ENCODE data around the gene PGM1.

PGM1 gene

DNA sequence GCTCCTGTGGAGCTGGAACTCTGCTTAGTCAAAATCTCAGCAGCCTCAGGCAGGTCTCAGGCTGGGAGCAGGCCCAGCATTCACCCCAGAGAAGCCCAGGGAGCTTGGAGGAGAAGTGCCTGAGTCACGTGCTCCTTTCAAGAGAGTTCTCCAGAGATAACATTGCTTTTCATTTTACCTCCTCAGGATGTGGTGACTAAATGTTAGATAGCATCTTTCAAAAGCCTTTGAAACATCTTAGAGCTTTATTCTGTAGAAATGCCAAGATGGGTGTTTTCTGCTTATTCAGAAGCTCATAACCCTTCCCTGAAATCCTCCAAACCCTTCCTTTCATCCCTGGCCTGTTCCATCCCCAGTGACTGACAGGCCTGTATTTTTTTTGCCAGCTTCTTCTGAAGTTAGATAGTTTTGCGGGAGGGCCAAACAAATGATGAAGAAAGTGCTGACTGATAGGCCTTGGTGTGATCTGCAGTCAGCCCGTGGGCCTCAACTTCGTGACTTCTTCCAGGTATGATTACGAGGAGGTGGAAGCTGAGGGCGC lies 58.0 kb downstream of the PGM1 start:
- no peak for TF ChIP-seq CTCF (IDR thresholded peaks at IDR 0.05; ENCODE audit: extremely low read depth, missing control alignments)

GRCh38 chr1:63653976-63654375 lies 60.8 kb downstream of the PGM1 start:
- no peak for DNase-seq (ENCODE audit: low spot score)
- TF ChIP-seq CTCF (IDR thresholded peaks at IDR 0.05; ENCODE audit: extremely low read depth, missing control alignments) = no peak

More for the DNA sequence above, 58.0 kb downstream of the PGM1 start:
- no peak for DNase-seq (ENCODE audit: low spot score)

GRCh38 chr1:63659448-63659847 lies 66.2 kb downstream of the PGM1 start:
- no peak for TF ChIP-seq CTCF (IDR thresholded peaks at IDR 0.05; ENCODE audit: extremely low read depth, missing control alignments)
- no peak for DNase-seq (ENCODE audit: low spot score)

- DNase-seq (ENCODE audit: low spot score) = no peak
- TF ChIP-seq CTCF (IDR thresholded peaks at IDR 0.05; ENCODE audit: extremely low read depth, missing control alignments) = no peak
Observed at GRCh38 chr1:63662056-63662836, 69.0 kb downstream of the PGM1 start.

- TF ChIP-seq CTCF (IDR thresholded peaks at IDR 0.05; ENCODE audit: extremely low read depth, missing control alignments) = no peak
- DNase-seq (ENCODE audit: low spot score) = no peak
Observed at GRCh38 chr1:63662841-63663240, 69.6 kb downstream of the PGM1 start.

DNA sequence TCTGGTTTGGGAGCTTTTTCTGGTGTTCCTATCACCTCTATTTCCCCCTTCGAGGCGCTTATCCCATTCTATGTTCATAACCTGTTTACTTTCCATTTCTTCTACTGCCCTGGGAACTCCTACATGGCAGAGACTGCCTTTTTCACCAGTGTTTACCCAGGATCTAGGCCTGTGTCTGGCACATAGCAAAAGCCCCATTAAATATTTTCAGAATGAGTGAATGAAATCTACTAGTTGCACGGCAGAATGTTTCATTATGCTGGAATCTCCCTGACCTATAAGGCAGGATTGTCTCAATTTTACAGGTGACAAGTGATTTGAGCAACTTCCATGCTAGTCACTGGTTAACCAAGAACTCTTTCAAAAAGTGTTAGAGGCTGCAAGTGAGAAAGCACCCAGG lies 70.1 kb downstream of the PGM1 start:
- TF ChIP-seq CTCF (IDR thresholded peaks at IDR 0.05; ENCODE audit: extremely low read depth, missing control alignments) = no peak
- DNase-seq (ENCODE audit: low spot score) = no peak

DNA sequence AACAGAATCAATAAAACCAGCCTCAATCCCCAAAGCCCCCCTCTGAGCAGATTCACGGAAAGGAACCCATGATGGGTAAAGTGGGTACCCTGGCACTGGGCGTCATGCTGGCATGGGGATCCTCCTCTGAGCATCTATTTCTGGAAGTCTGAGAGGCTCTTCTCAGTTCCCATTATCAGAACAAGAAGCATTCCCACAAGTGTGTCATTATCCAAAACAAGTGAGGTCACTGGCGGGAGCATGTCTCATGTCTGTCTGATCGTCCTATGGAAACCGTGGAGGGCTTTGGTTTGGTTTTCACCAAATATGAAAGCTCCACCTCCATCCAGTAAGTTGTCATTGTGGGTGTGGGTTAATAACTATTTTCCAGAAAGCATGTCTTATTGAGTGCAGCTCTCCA lies 70.7 kb downstream of the PGM1 start:
- no peak for TF ChIP-seq CTCF (IDR thresholded peaks at IDR 0.05; ENCODE audit: extremely low read depth, missing control alignments)

More for the DNA sequence above, 70.7 kb downstream of the PGM1 start:
- no peak for DNase-seq (ENCODE audit: low spot score)
